CD8-positive, alpha-beta memory T cell (primary cell): ENCODE results near the gene HS3ST3B1. TPM values are rescaled to one million over a fixed set of nuclear protein-coding genes. Genes with fewer than 3 reads are reported as not detected.

Experiments
- CTCF ChIA-PET: fragments of 350-600 bp; sonication (Branson Sonifier 250); formaldehyde crosslinking; loops from one replicate; lab custom pipeline; 2021; ENCODE audit warnings: antibody characterized with exemption; lab: Charles Lee
- POLR2A ChIA-PET: fragments of 350-600 bp; sonication (Branson Sonifier 250); formaldehyde crosslinking; loops from one replicate; lab custom pipeline; 2021; ENCODE audit warnings: antibody characterized with exemption; lab: Charles Lee
- DNase-seq, 5 donors: peaks; one replicate each; pipeline versions ENCODE4 v3.0.0 to v3.0.0-alpha.2; 2020 to 2022; ENCODE audit warnings: mixed read lengths in 1 of 5
- H3K27ac ChIP-seq: one replicate; pipeline ENCODE4 v1.7.0; 2013; ENCODE audit warnings: low read depth, mild to moderate bottlenecking, low read length, moderate library complexity
- H3K27me3 ChIP-seq: 2 replicates; pipeline ENCODE4 v1.7.0; 2013; ENCODE audit warnings: low read length, mild to moderate bottlenecking; ENCODE audit not compliant: insufficient read depth, poor library complexity, severe bottlenecking
- H3K36me3 ChIP-seq: 2 replicates; pipeline ENCODE4 v1.7.0; 2013; ENCODE audit warnings: mild to moderate bottlenecking, low read length, moderate library complexity; ENCODE audit not compliant: insufficient read depth
- H3K4me1 ChIP-seq: 2 replicates; pipeline ENCODE4 v1.7.0; 2013; ENCODE audit warnings: mild to moderate bottlenecking, low read length, moderate library complexity; ENCODE audit not compliant: insufficient read depth
- H3K4me3 ChIP-seq: 2 replicates; pipeline ENCODE4 v1.7.0; 2013; ENCODE audit warnings: mild to moderate bottlenecking, low read length
- H3K9me3 ChIP-seq: 2 replicates; pipeline ENCODE4 v1.7.0; 2013; ENCODE audit warnings: mild to moderate bottlenecking, low read length
- H3K27ac Mint-ChIP-seq, 8 donors: one replicate each; pipeline ENCODE4 v1.8.0; 2020 to 2021; ENCODE audit warnings: mixed read lengths in 8 of 8, mild to moderate bottlenecking in 6 of 8, inconsistent platforms in 3 of 8, moderate library complexity in 3 of 8
- H3K27me3 Mint-ChIP-seq, 2 donors: one replicate each; pipeline ENCODE4 v1.8.0; 2020 to 2021; ENCODE audit warnings: mixed read lengths in 2 of 2, mild to moderate bottlenecking in 1 of 2, moderate library complexity in 1 of 2
- H3K36me3 Mint-ChIP-seq, 3 donors: one replicate each; pipeline ENCODE4 v1.8.0; 2020 to 2021; ENCODE audit warnings: mixed read lengths in 3 of 3, inconsistent platforms in 1 of 3, mild to moderate bottlenecking in 1 of 3
- H3K4me1 Mint-ChIP-seq, 3 donors: one replicate each; pipeline ENCODE4 v1.8.0; 2020 to 2021; ENCODE audit warnings: mixed read lengths in 3 of 3, inconsistent platforms in 1 of 3, mild to moderate bottlenecking in 1 of 3
- H3K4me3 Mint-ChIP-seq, 7 donors: one replicate each; pipeline ENCODE4 v1.8.0; 2020 to 2021; ENCODE audit warnings: mixed read lengths in 7 of 7, mild to moderate bottlenecking in 6 of 7, moderate library complexity in 4 of 7, inconsistent platforms in 2 of 7
- H3K9me3 Mint-ChIP-seq, 5 donors: one replicate each; pipeline ENCODE4 v1.8.0; 2020 to 2022; ENCODE audit warnings: mixed read lengths in 5 of 5, mild to moderate bottlenecking in 3 of 5, moderate library complexity in 2 of 5, inconsistent platforms in 1 of 5
- polyA plus RNA-seq: library from polyadenylated mRNA; unstranded; fragments of 300-500 nt; fragmentation: Illumina TruSeq; gene quantifications from one replicate; pipeline ENCODE4 v1.2.3, GENCODE V29; 2021
- total RNA-seq, 2 experiments: library from RNA; stranded (reverse); gene quantifications; one replicate each; pipeline ENCODE4 v1.2.3, GENCODE V29; 2021

Gene HS3ST3B1
- total and polyA plus RNA-seq, 3 experiments from 2014 or later: 5.5 to 11.0 (median 6.0) TPM

GRCh38 chr17:14318918-14319205, 18.0 kb downstream of the HS3ST3B1 start:
- CTCF ChIA-PET: no interaction called here
- no peaks in the 10 kb centered on the region for H3K27me3 ChIP-seq
- H3K27ac ChIP-seq: no peak overlapping the region
- POLR2A ChIA-PET: no interaction called here
- H3K4me1 ChIP-seq: peaks cover 53% of the 10 kb centered on the region
- Mint-ChIP-seq H3K36me3 (peaks cover 0 to 19% (median 0%) of the 10 kb centered on the region in 3 donors), H3K27ac (peak overlapping the region in 5 of 8 donors; percentile 28 to 69 (median 38)), H3K4me1 (peaks cover 74 to 95% (median 86%) of the 10 kb centered on the region in 3 donors), H3K9me3 (no peaks in the 10 kb centered on the region), H3K4me3 (peak overlapping the region in 6 of 7 donors; percentile 17 to 72 (median 46)), H3K27me3 (no peaks in the 10 kb centered on the region)
- no peaks in the 10 kb centered on the region for H3K9me3 ChIP-seq
- no peaks in the 10 kb centered on the region for H3K36me3 ChIP-seq
- DNase-seq: peak in 1 of 5 donors; percentile 42
- no peak overlapping the region for H3K4me3 ChIP-seq

DNA sequence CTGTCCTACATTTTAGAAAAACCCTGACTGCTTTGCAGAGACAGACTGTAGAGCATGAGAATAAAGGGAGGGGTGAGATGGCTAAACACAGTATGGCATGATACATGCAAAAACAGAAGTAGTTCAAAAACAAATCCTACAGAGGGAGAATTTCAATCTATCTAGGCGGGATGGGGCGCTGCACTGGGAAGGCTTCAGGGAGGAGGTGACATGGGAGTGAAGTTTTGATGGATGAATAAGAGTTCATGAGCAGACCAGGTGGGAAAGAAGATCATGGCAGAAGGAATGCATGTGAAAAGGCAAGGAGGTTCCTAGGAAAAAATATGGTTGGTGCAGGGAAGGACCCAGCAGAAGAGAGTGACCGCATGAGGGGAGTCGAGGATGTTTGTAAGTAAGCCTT, 19.2 kb downstream of the HS3ST3B1 start:
- Mint-ChIP-seq H3K36me3 (peaks cover 0 to 10% (median 0%) of the 10 kb centered on the region in 3 donors), H3K27me3 (no peaks in the 10 kb centered on the region), H3K4me1 (peaks cover 75 to 96% (median 77%) of the 10 kb centered on the region in 3 donors), H3K4me3 (peak overlapping the region in 4 of 7 donors; percentile 10 to 52 (median 38)), H3K27ac (peak overlapping the region in 5 of 8 donors; percentile 5 to 89 (median 10)), H3K9me3 (no peaks in the 10 kb centered on the region)
- Histone ChIP-seq H3K27ac (no peak overlapping the region), H3K4me3 (no peak overlapping the region), H3K36me3 (no peaks in the 10 kb centered on the region), H3K4me1 (peaks cover 53% of the 10 kb centered on the region), H3K9me3 (no peaks in the 10 kb centered on the region), H3K27me3 (no peaks in the 10 kb centered on the region)
- DNase-seq: no peak
- ChIA-PET POLR2A (no interaction called here), CTCF (interaction anchor here (1.5 kb wide), 1 partner anchor 10 kb away, joined by 3 read pairs; no protein-coding TSS in a partner anchor)

- no peak overlapping the region for H3K4me3 ChIP-seq
- Mint-ChIP-seq H3K27ac (peak overlapping the region in 3 of 8 donors; percentile 0 to 70 (median 34)), H3K4me3 (peak overlapping the region in 4 of 7 donors; percentile 0 to 44 (median 22)), H3K36me3 (peaks cover 0 to 7% (median 0%) of the 10 kb centered on the region in 3 donors), H3K27me3 (no peaks in the 10 kb centered on the region), H3K4me1 (peaks cover 77 to 93% (median 78%) of the 10 kb centered on the region in 3 donors), H3K9me3 (no peaks in the 10 kb centered on the region)
- no peaks in the 10 kb centered on the region for H3K36me3 ChIP-seq
- H3K27ac ChIP-seq: no peak overlapping the region
- peaks cover 52% of the 10 kb centered on the region for H3K4me1 ChIP-seq
- POLR2A ChIA-PET: no interaction called here
- no peak for DNase-seq
- CTCF ChIA-PET: interaction anchor here (0.8 to 1.5 kb wide), 2 partner anchors 9 to 11 kb away, joined by 3 read pairs; no protein-coding TSS in a partner anchor
- no peaks in the 10 kb centered on the region for H3K27me3 ChIP-seq
- H3K9me3 ChIP-seq: no peaks in the 10 kb centered on the region
Measured at GRCh38 chr17:14320734-14321475, 20.0 kb downstream of the HS3ST3B1 start.

DNA sequence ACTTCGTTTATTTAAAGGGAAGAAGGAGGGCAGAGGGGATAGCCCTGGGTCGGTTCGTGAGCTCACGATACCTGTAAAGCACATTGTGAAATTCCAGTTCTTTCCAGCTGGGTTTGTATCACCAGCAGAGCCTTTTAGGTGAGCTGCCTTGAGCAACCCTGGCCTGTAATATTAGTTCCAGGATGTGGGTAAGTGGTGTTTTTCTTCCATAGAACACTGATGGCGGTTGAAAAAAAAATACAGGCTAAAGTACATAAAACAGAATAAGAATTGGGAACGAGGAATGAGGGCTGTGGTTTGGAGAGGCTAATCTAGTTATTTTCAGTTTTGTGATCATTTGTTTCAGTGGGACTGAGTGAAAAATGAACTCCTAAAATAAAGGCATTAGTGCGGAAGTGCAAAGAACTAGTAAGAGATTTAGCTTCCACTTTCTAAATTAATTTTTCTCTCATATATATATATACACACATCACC, 20.6 kb downstream of the HS3ST3B1 start:
- no peak overlapping the region for H3K27ac ChIP-seq

GRCh38 chr17:14321980-14322776, 21.3 kb downstream of the HS3ST3B1 start:
- H3K9me3 ChIP-seq: no peaks in the 10 kb centered on the region
- Mint-ChIP-seq H3K27ac (peak overlapping the region in 3 of 8 donors; percentile 17 to 57 (median 47)), H3K36me3 (peaks cover 0 to 5% (median 4%) of the 10 kb centered on the region in 3 donors), H3K4me3 (no peak overlapping the region), H3K27me3 (no peaks in the 10 kb centered on the region), H3K4me1 (peaks cover 72 to 90% (median 72%) of the 10 kb centered on the region in 3 donors), H3K9me3 (no peaks in the 10 kb centered on the region)
- DNase-seq: no peak
- POLR2A ChIA-PET: no interaction called here
- H3K4me1 ChIP-seq: peaks cover 42% of the 10 kb centered on the region
- CTCF ChIA-PET: no interaction called here
- no peaks in the 10 kb centered on the region for H3K36me3 ChIP-seq
- no peaks in the 10 kb centered on the region for H3K27me3 ChIP-seq
- H3K4me3 ChIP-seq: peak overlapping the region; percentile 4
- no peak overlapping the region for H3K27ac ChIP-seq

More for the DNA sequence above, 20.6 kb downstream of the HS3ST3B1 start:
- no peak for DNase-seq
- H3K4me3 Mint-ChIP-seq: peak overlapping the region in 5 of 7 donors; percentile 0 to 44 (median 29)
- H3K36me3 Mint-ChIP-seq: peaks cover 0 to 3% (median 0%) of the 10 kb centered on the region in 3 donors
- POLR2A ChIA-PET: no interaction called here
- Histone ChIP-seq H3K36me3 (no peaks in the 10 kb centered on the region), H3K4me3 (no peak overlapping the region), H3K4me1 (peaks cover 46% of the 10 kb centered on the region), H3K9me3 (no peaks in the 10 kb centered on the region), H3K27me3 (no peaks in the 10 kb centered on the region)
- peak overlapping the region in 4 of 8 donors; percentile 0 to 70 (median 47) for H3K27ac Mint-ChIP-seq
- H3K27me3 Mint-ChIP-seq: no peaks in the 10 kb centered on the region
- peaks cover 74 to 91% (median 74%) of the 10 kb centered on the region in 3 donors for H3K4me1 Mint-ChIP-seq
- CTCF ChIA-PET: interaction anchor here (0.8 to 1.5 kb wide), 2 partner anchors 9 to 12 kb away, joined by 3 read pairs; no protein-coding TSS in a partner anchor
- H3K9me3 Mint-ChIP-seq: no peaks in the 10 kb centered on the region

GRCh38 chr17:14323522-14323981, 22.7 kb downstream of the HS3ST3B1 start:
- no peak for DNase-seq
- Mint-ChIP-seq H3K36me3 (peaks cover 0 to 7% (median 5%) of the 10 kb centered on the region in 3 donors), H3K27ac (no peak overlapping the region), H3K27me3 (no peaks in the 10 kb centered on the region), H3K4me3 (no peak overlapping the region), H3K4me1 (peaks cover 70 to 90% (median 71%) of the 10 kb centered on the region in 3 donors), H3K9me3 (no peaks in the 10 kb centered on the region)
- no peaks in the 10 kb centered on the region for H3K9me3 ChIP-seq
- ChIA-PET POLR2A (no interaction called here), CTCF (interaction anchor here (1.3 kb wide), 1 partner anchor 22 kb away, joined by 5 read pairs; the partner anchor contains the start of gene HS3ST3B1)
- peaks cover 37% of the 10 kb centered on the region for H3K4me1 ChIP-seq
- no peaks in the 10 kb centered on the region for H3K27me3 ChIP-seq
- no peak overlapping the region for H3K27ac ChIP-seq
- H3K4me3 ChIP-seq: no peak overlapping the region
- no peaks in the 10 kb centered on the region for H3K36me3 ChIP-seq

DNA sequence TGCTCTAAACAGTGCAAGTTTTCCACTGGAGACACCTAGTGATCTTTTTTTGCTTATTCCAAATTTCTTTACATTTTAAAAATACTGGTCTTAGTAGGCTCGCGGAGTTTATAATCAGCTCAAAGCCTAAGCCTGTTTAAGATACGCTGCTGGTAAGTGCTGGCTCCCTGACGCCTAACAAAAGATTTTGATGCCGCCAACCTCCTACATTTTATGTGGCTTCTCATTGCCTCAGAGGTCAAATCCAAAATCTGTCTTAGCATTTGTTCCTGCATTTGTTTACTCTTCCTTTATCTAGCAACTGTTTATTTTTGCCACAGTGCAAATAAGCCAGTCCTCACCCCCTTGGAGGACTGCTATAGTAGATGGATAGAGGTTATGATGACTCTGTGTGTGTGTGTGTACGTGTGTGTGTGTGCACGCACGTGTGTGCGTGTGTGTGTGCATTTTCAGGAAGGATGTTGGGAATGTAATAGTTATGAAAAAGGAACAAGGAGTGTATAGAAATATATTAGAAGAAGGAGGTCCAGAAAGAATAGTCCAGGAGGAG, 24.8 kb downstream of the HS3ST3B1 start:
- peaks cover 69 to 90% (median 72%) of the 10 kb centered on the region in 3 donors for H3K4me1 Mint-ChIP-seq
- H3K27me3 Mint-ChIP-seq: no peaks in the 10 kb centered on the region
- no peak overlapping the region for H3K4me3 Mint-ChIP-seq
- no peaks in the 10 kb centered on the region for H3K9me3 Mint-ChIP-seq
- Histone ChIP-seq H3K4me1 (peaks cover 39% of the 10 kb centered on the region), H3K4me3 (no peak overlapping the region), H3K27me3 (no peaks in the 10 kb centered on the region), H3K36me3 (no peaks in the 10 kb centered on the region), H3K27ac (no peak overlapping the region), H3K9me3 (no peaks in the 10 kb centered on the region)
- POLR2A ChIA-PET: no interaction called here
- peaks cover 0 to 7% (median 5%) of the 10 kb centered on the region in 3 donors for H3K36me3 Mint-ChIP-seq
- H3K27ac Mint-ChIP-seq: peak overlapping the region in 2 of 8 donors; percentile 47 to 74
- DNase-seq: no peak
- CTCF ChIA-PET: no interaction called here
